Neural crest cell (in vitro differentiated cells): ENCODE measurements around the gene ARMC9. TPM values are rescaled to one million over a fixed set of nuclear protein-coding genes. Genes with fewer than 3 reads are reported as not detected.

ENCODE experiments used
- DNase-seq: peaks from one replicate; pipeline ENCODE4 v3.0.0; 2021; ENCODE audit warnings: low read depth, mixed read lengths, low spot score
- H3K27ac Mint-ChIP-seq: one replicate; pipeline ENCODE4 v1.8.0; 2021; ENCODE audit warnings: mild to moderate bottlenecking, mixed read lengths; ENCODE audit not compliant: unreplicated experiment
- H3K27me3 Mint-ChIP-seq: 2 replicates; pipeline ENCODE4 v1.8.0; 2021; ENCODE audit warnings: low read depth, mild to moderate bottlenecking, mixed read lengths
- H3K36me3 Mint-ChIP-seq: 2 replicates; pipeline ENCODE4 v1.8.0; 2021; ENCODE audit warnings: low read depth, mild to moderate bottlenecking, mixed read lengths
- H3K4me1 Mint-ChIP-seq: 2 replicates; pipeline ENCODE4 v1.8.0; 2021; ENCODE audit warnings: mixed read lengths
- H3K4me3 Mint-ChIP-seq: one replicate; pipeline ENCODE4 v1.8.0; 2021; ENCODE audit warnings: mild to moderate bottlenecking, mixed read lengths
- H3K9me3 Mint-ChIP-seq: 2 replicates; pipeline ENCODE4 v1.8.0; 2021; ENCODE audit warnings: mixed read lengths
- CTCF ChIP-seq: fragments of 200-600 bp; sonication (generic); conservative IDR thresholded peaks from 2 replicates; pipeline ENCODE4 v1.5.0; 2021; ENCODE audit warnings: antibody characterized with exemption, mild to moderate bottlenecking
- total RNA-seq: library from RNA; stranded (reverse); gene quantifications from 2 replicates; pipeline ENCODE4 v1.2.1, GENCODE V29; 2021

Gene ARMC9
- total RNA-seq, 1 donor from 2014 or later = 35.0 TPM

- Mint-ChIP-seq H3K27me3 (no peaks in the 10 kb centered on the region), H3K4me3 (no peak overlapping the region), H3K36me3 (peaks cover 15% of the 10 kb centered on the region), H3K9me3 (no peaks in the 10 kb centered on the region), H3K27ac (no peak overlapping the region), H3K4me1 (no peaks in the 10 kb centered on the region)
- no peak for DNase-seq
- no peak for TF ChIP-seq CTCF
Observed at GRCh38 chr2:231221761-231222160, 23.3 kb downstream of the ARMC9 start.

DNA sequence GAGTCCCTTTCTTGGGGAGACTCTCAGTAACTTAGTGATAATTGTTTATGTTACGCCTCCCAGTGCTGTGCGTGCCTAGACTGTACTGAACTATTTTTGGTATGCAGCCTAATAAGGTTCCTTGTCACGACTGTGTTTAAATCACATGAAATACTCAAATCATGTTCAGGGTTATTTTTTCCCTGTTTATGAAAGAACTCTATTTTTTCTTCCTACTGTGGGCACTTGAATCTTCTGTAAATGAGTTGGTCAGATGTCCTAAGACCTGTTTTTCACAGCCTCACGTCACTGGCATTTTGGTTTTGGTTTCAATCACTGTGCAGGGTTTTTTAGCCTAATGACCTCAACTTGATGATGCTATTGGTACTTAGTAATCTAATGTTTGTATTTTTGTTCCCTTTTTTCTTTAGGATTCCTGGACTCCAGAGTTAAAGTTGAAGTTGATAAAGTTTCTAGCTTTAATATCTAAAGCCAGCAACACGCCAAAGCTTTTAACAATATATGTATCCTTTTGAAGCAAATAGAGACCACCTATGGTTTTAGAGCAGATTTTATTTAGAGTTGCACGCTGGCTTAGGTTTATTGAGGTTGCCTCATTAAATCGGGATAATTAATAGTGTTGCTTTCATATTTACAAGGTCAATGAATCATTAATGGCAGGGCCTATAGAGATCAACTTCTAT lies 24.0 kb downstream of the ARMC9 start:
- DNase-seq = no peak
- Mint-ChIP-seq H3K27ac (no peak overlapping the region), H3K36me3 (peaks cover 15% of the 10 kb centered on the region), H3K4me1 (no peaks in the 10 kb centered on the region), H3K27me3 (no peaks in the 10 kb centered on the region), H3K9me3 (no peaks in the 10 kb centered on the region), H3K4me3 (no peak overlapping the region)
- TF ChIP-seq CTCF = no peak

- H3K4me1 Mint-ChIP-seq = no peaks in the 10 kb centered on the region
- no peak overlapping the region for H3K27ac Mint-ChIP-seq
- no peak overlapping the region for H3K4me3 Mint-ChIP-seq
- H3K9me3 Mint-ChIP-seq = no peaks in the 10 kb centered on the region
- no peak for DNase-seq
- no peaks in the 10 kb centered on the region for H3K27me3 Mint-ChIP-seq
- no peak for TF ChIP-seq CTCF
- peaks cover 15% of the 10 kb centered on the region for H3K36me3 Mint-ChIP-seq
Observed at GRCh38 chr2:231223001-231223375, 24.6 kb downstream of the ARMC9 start.

- Mint-ChIP-seq H3K4me3 (no peak overlapping the region), H3K9me3 (no peaks in the 10 kb centered on the region), H3K36me3 (peaks cover 17% of the 10 kb centered on the region), H3K27me3 (no peaks in the 10 kb centered on the region), H3K4me1 (peaks cover under 1% of the 10 kb centered on the region), H3K27ac (no peak overlapping the region)
- no peak for DNase-seq
- TF ChIP-seq CTCF = no peak
Observed at GRCh38 chr2:231223458-231223976, 25.1 kb downstream of the ARMC9 start.

- no peaks in the 10 kb centered on the region for H3K27me3 Mint-ChIP-seq
- H3K27ac Mint-ChIP-seq = no peak overlapping the region
- peak; percentile 82 for TF ChIP-seq CTCF
- DNase-seq = peak; percentile 36
- no peaks in the 10 kb centered on the region for H3K9me3 Mint-ChIP-seq
- H3K36me3 Mint-ChIP-seq = peaks cover 2% of the 10 kb centered on the region
- H3K4me3 Mint-ChIP-seq = no peak overlapping the region
- H3K4me1 Mint-ChIP-seq = peaks cover 7% of the 10 kb centered on the region
Observed at GRCh38 chr2:231227310-231228162, 29.1 kb downstream of the ARMC9 start.
